GM23338 (cell line): ENCODE data around the gene MARVELD2.

Source experiments
- CTCF ChIP-seq, 2 experiments: fragments of 200-600 bp in 1 of 2; sonication (generic) in 1 of 2; conservative IDR thresholded peaks; 2 replicates each; pipeline versions ENCODE4 v1.5.1 to v1.6.1; 2016 to 2017; ENCODE audit warnings: antibody characterized with exemption in 2 of 2, low read depth in 2 of 2, mild to moderate bottlenecking in 2 of 2, moderate library complexity in 1 of 2
- EZH2 ChIP-seq: fragments of 200-600 bp; sonication (generic); IDR thresholded peaks from one replicate; pipeline ENCODE4 v1.8.0; 2017; ENCODE audit warnings: antibody characterized with exemption, mild to moderate bottlenecking, low read depth; ENCODE audit not compliant: unreplicated experiment
- EZH2phosphoT487 ChIP-seq: fragments of 200-600 bp; sonication (generic); IDR thresholded peaks from one replicate; pipeline ENCODE4 v1.8.1; 2018; ENCODE audit warnings: antibody characterized with exemption; ENCODE audit not compliant: unreplicated experiment
- POLR2AphosphoS5 ChIP-seq: IDR thresholded peaks from 2 replicates; pipeline ENCODE4 v1.6.1; 2016; ENCODE audit warnings: antibody characterized with exemption, low read depth
- REST ChIP-seq: IDR thresholded peaks from one replicate; pipeline ENCODE4 v1.6.1; 2018; ENCODE audit warnings: antibody characterized with exemption; ENCODE audit not compliant: unreplicated experiment

GRCh38 chr5:69367697-69368279 lies 47.1 kb upstream of the MARVELD2 start:
- TF ChIP-seq EZH2phosphoT487 (no peak), CTCF (conservative IDR thresholded peaks at IDR 0.05; ENCODE audit: low read depth in 2 of 2) (no peak; a peak in 1 of 4 replicates), POLR2AphosphoS5 (no peak), EZH2 (no peak), REST (no peak)
